ENCODE data around the gene PRDM15.

DNA sequence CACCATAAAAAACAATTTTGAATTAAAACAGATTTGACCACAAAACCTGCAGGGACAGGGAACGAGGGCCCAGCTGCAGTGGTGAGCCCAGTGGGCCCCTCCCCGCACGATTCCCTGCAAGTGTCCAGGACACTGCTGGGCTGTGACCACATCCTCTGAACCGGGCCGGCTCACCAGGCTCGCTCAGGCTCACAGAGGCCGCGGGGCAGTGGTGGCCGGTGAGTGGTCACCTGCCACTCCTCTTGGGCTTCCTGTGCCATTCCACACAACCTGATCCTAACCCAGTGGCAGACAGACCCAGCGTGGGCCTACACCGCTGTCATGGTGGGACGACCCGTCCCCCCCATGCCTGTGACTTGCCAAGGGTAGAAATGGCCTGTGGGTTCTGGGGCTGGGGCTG is 75.8 kb downstream of the PRDM15 start:
- TF ChIP-seq, protein P1, sequence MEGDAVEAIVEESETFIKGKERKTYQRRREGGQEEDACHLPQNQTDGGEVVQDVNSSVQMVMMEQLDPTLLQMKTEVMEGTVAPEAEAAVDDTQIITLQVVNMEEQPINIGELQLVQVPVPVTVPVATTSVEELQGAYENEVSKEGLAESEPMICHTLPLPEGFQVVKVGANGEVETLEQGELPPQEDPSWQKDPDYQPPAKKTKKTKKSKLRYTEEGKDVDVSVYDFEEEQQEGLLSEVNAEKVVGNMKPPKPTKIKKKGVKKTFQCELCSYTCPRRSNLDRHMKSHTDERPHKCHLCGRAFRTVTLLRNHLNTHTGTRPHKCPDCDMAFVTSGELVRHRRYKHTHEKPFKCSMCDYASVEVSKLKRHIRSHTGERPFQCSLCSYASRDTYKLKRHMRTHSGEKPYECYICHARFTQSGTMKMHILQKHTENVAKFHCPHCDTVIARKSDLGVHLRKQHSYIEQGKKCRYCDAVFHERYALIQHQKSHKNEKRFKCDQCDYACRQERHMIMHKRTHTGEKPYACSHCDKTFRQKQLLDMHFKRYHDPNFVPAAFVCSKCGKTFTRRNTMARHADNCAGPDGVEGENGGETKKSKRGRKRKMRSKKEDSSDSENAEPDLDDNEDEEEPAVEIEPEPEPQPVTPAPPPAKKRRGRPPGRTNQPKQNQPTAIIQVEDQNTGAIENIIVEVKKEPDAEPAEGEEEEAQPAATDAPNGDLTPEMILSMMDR (IDR thresholded peaks at IDR 0.05): no peak
- TF ChIP-seq POLR2A (IDR thresholded peaks at IDR 0.05): no peak

Data from esophagus squamous epithelium (tissue), 4 donors.